Measurements from ENCODE around the gene PIK3R1. TPM values are rescaled to one million over a fixed set of nuclear protein-coding genes. Genes with fewer than 3 reads are reported as not detected.

PIK3R1 gene
- total RNA-seq, 1 donor from 2014 or later, result 22.2 TPM

DNA sequence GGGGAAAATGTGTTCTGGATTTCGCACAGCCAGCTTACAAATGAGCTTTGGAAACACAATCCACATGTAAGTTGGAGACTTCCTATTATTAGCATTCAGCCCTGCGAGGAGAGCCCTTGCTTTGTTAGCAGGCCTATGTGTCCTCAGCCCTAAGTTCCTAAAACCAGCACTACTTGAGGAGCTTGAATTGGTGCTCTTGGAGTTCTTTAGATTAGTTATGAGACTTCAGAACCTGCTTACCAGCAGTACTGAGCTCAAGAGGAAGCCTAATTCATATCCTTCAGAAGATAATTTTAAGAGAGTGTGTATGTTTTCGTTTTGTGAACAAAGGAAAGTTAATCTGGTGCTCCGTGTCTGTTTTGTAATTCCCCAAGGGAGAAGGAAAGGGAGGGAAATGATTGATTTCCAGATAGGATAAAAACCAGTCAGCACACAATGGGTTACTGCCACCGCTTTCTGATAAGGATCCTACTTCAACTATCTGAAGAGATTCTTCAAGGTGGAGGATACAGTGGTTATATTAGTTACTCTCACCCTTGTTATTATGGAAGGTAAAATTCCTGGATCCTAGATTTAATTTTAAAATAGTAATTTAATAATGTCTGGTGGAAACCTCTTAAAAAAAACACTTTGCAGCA lies 35.2 kb downstream of the PIK3R1 start:
- no peak for DNase-seq (ENCODE audit: extremely low read depth, low read depth, low spot score)

DNA sequence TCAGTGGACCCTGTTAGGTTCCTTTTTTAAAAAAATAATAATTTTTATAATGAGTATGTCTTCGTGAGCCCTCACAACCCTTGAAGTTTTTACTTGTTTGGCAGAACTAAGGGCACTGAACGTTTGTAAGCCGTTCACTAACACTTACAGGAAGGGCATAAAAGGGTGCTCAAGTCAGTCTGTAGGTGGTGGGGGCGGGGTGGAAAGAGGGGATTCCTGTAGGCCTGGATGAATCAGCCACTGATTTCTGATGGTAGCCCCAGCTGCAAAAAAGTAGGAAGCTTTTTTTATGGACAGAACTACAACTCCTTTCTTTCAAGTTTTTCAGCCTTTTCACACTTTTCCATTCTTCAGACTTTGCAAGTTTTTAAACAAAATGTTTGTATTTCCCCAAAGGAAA lies 35.8 kb downstream of the PIK3R1 start:
- DNase-seq (ENCODE audit: extremely low read depth, low read depth, low spot score), result no peak

DNA sequence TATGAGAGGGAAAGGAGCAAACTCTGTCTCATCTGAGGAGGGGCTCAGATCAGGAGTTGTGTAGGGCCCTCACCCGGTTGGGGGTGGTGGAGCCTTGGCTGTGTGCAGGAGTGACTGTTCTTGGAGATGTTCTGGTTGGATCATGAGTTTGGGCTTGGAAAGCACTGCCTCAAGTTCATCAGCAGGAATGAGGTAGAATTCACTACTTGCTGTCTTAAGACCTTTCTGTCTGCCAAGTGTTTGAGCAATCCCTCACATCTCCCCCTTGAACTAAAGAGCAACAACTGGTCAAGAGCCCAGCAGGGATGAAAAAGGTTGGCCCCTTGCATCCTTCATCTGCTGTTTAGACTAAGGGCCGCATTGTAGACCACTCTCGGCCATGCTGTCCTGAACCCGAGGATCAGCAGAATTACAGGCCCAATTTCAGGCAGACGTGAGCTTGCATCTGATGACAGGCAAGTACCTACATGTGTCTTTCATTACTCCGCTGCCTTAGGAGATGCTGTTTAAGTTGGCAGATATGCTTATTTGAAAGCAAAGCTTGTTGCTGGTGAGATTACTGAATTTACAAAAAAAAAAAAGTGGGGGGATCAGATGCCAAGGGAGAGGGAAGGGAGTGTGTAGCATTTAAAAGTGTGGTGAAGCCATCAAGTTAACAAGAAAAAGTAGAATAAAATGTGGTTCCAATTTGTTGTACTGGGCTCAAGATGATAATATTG lies 36.4 kb downstream of the PIK3R1 start:
- DNase-seq (ENCODE audit: extremely low read depth, low read depth, low spot score), result no peak

DNA sequence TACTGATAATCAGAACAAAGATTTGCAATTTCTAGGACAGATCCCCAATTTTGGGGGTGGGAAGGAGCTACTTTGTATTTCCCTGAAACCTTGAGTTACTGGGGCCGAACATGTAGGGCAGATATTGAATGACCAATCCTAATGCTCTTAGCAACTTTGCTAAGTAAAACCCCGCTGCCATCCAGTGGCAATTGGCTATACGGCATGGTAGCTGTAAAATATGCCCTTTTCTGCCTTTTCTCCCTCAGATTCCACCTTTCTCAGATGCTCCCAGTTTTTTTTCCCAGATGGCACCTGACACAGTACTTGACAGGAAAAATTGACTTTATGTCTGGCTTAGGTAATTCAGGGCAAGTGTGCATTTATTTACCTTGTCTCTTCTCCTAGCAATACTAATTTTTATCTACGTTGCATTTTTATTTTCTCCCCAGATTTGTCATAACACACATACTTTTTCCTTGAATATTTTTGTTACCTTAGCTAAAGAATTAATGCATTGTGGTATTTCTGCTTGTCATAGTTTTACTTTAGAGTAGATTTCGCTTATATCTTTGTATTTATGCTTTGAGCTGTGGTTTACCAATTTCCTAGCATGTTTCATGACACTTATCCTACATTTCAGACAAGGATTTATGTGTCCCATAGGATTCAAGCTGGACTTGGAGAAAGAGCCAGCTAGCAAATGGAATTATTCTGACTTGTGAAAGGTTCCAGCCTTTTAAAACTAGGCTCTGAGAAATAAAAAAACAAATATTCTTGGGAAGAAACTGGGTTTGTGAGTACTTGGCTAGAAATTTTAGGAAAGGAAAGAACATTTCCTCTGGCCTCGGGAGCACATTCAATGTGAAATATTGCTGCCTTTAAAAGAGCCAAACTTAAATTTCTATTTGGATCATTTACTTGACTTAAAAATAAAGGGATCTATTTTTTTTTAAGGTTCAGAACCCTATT lies 37.4 kb downstream of the PIK3R1 start:
- DNase-seq (ENCODE audit: extremely low read depth, low read depth, low spot score), result no peak

DNA sequence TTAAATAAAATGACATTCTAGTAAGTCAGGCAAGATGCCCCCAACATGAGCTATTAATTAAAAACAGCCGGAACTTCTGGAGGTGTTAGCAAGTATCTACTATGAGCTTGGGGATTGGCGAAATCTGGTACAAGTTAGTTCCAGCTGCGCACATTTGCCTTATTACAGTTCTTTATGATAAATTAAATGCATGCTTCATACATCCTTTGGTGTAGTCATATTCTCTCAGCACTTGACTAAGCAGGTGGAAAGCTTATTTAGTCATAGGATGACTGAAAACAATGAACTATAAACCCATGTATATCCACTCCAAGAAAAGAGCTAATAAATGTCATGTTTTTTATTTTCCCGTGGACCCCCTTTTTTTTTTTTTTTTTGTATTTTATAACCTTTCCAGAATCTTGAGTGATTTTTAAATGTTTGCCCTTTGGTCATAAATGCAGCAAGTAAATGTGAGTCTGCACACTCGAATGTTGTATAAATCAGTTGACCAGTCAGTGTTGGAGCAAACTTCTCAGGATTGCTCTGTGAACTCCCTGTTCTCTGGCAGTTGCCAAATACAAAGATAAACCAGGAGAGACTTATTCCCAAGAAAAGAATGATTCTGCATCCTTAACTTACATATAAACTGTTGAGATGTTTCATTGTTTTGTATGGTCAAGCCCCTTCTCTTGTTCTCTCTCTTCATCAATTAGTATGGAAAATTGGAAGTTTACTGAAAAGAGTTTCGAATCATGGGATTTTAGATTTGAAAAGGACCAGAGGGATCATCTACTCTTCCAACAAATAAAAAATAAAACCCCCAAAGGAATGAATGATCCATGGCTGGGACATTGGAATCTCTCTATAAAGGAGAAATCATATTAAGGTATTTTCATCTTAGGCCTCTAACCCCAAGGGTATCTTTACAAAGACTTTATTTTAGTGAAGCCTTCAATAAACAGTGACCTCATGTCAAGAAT lies 38.3 kb downstream of the PIK3R1 start:
- DNase-seq (ENCODE audit: extremely low read depth, low read depth, low spot score), result no peak

DNA sequence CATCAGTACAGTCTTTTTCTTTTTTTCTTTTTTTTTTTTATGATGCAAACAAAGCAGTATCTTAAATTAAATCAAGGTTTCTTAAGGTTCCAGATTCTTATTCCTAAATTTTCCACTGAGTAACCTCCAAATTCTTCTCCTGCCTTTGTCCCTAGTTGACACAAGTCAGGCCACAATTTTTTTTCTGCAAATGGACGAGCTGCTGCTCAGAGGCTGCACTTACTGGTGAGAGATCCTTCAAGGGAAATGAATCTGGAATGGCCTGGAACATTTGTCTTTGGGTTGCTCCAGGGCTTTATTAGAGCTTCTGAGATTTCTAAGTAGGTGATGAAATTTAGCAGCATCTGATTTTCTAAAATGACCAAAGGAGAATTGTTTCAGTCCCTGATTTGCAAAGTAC lies 39.3 kb downstream of the PIK3R1 start:
- DNase-seq (ENCODE audit: extremely low read depth, low read depth, low spot score), result no peak

DNA sequence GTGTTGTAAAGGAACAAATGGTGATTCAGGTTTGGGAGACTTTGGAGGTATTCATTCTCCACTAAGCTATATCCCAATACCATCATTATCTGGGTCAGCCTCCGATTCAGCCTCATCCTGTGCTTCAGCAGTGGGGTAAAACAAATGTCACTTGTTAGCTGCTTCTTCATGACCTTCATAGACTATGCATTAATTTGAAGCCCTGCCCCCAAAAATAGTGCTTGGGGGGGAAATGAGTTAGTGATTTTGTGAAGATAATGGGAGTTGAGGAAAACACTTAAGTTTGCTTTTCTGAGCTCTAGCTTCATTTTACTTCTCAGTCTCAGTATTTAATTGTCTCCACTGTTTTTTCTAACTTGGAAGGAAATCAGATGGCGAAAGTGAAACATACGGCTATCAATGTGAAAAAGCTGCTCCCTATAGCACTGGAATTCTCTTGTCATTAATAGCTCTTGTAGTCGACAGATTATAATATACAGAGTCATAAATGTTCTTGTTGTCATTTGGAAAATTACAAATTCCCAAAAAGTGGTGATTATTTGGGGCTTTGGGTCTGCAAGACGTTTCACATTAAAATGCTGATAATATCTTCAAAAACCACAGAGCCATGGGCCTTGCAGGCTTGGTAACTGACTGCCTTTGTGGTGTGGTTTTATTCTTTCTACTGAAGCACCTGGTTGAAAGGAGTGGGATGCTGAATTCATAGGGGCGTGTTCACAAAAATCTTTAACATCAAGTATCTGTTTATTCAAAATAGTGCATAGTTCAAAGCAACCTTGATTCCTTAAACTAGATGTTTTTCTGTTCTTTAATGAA lies 40.0 kb downstream of the PIK3R1 start:
- no peak for DNase-seq (ENCODE audit: extremely low read depth, low read depth, low spot score)

DNA sequence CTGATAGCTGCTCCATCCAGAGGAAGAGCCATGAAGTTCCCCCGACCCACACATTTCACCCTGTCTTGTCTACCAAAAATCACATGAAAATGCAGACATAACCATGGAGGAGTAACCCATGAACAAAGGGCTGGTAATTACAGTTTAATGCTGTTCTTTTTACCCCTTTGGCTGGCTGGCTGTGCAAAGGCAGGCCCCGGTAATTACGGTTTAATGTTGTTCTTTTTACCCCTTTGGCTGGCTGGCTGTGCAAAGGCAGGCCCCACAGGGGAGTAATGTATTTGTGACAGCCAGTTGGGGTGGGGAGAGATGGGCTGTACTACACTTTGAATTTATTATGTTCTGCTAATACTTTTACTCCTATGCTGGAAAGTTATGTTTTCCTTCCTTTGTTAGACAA lies 41.7 kb downstream of the PIK3R1 start:
- DNase-seq (ENCODE audit: extremely low read depth, low read depth, low spot score), result no peak

DNA sequence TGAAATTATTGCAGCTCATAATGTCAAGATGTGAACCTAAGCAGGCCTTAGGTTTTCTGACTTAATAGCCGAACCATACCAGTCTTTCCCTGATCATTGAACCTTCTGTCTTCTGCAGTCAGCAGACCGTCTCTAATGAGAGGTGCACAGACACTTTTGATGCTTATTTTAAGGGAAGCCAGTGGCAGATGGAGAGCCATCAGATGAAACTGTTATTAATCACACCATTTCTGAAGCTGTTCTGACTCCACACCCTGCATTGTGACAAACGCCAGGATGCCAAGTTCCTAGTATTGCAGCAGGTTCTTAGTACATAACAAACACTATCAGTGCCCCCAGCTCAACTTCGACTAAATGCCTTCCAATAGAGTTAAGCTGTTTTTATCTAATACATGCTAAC lies 43.0 kb downstream of the PIK3R1 start:
- no peak for DNase-seq (ENCODE audit: extremely low read depth, low read depth, low spot score)

DNA sequence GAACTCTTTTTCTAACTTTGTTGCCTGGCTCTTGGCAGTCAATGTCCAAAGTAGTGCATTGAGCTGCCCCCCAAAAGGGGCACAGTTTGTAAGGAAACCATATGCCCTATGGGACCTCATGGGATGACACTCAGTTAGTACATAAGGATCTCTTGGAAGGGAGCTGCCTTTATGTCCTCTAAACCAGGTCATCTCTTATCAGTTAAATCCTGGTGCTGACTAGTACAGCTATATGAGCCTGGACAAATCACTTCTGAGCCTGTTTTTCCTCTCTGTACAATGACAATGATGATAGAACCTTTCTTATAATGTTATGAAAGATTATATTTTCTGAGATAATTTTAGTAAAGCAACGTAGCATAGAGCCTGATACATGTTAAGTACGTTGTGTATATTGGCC lies 44.1 kb downstream of the PIK3R1 start:
- no peak for DNase-seq (ENCODE audit: extremely low read depth, low read depth, low spot score)

DNA sequence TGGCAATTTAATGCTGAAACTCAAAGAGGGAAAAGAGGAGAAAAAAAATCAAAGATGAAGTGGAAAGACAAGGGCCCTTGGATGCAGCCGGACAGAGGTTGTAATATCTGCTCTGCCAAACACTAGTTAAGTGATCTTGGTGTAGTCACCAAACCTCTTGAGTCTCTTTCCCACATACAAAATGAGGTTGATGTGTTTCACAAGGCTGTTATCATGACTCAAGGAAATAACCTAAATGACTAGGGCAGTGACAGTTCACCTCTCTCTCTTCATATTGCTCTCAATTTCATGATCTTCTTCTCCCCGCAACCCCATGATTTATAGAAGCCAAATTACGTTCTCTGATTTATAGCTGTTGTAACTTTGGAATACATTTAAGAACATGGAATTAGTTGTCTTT lies 44.9 kb downstream of the PIK3R1 start:
- DNase-seq (ENCODE audit: extremely low read depth, low read depth, low spot score), result no peak

DNA sequence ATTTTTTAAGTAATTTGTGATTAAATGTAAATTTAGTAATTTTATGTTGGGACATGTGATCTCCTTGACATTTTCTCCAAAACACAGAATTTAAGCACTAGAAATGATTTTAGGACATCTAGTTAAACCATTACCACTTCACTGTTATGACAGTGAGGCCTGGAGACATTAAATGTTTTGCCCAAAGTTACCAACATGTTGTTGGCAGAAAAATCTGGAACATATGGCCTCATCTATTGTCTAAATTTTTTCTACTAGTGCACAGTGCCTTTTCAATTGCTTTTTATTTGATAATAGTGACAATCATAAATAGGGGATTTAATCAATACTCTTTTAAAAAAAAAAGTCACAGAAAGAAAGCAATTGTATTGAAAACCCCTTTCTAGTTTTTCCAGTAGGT lies 45.6 kb downstream of the PIK3R1 start:
- DNase-seq (ENCODE audit: extremely low read depth, low read depth, low spot score), result no peak

DNA sequence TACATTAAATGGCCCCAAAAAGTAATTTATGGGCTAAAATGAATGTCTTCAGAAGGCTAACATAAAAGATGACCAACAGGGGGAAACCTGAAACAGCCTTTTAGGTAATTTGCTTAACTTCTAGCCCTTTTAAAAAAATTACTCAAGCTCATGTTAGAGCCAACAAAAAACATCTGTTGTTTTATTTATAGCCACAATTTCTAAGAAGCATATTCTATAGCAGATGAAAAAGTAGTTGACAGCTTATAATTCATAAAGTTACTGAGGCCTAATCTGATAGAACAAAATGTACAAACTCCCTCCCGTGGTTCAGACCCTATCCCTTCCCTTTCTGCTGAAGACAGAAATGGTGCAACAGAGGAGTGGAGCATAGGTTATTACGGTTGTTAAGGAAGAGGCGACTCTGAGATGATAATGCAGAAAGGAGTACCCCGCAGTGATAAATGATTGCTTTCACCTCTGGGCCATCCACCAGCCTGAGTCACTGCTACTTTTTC lies 46.1 kb downstream of the PIK3R1 start:
- no peak for DNase-seq (ENCODE audit: extremely low read depth, low read depth, low spot score)

DNA sequence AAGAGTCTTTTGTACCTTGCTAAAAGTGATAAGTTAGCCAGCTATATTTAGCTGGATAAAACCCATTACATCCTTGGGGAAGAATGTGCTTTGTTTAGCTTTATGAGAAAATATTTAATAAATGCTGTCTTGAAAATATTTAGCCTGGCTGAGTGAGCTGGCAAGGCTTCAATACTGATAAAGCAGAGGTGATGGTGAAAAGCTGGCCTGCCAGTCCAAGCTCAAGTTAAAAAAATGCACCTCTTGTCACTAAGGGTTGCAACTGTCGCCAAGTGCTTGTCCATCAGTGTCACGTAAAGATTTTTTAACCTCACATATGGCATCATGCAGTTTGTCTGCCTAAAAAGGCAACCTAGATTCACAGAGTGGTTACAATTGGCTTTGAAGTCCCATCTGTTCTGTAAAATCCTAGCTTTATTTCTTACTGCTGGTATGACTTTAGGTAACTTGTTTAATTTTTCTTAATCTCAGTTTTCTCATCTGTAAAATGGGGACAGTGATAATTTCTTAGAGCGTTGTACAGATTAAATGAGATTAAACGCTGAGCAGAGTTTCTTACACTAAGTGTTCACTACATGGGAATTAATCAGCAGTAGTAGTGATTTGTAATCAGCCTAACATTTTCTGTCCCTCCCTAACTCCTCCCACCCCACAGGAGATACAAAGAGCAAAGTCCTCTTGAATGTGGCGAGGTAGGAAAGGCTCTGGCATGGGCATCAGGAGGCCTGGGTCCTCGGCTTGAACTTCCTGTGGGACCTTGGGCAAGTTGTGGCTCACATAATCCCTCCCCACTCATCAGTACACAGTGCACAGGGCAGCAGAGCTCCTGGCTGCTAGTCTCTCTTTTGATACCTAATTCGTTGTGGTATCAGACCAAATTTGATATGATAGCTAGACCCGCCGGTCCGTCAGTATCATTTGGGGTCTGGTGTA lies 48.7 kb downstream of the PIK3R1 start:
- DNase-seq (ENCODE audit: extremely low read depth, low read depth, low spot score), result no peak

DNA sequence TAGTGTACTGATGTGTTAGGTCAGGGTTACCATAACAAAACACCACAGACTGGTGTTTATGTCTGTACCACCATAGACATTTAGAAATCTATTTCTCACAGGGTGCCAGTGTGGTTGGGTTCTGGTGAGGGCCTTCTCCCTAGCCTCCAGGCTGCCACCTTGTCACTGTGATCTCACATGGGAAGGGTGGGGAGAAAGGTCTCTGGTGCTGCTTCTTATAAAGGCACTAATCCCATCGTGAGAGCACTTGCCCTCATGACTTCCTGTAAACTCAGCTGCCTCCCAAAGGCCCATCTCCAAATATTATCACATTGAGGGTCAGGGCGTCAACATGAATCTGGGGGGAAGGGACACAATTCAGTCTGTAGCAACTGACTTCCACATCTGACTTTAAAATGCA lies 49.8 kb downstream of the PIK3R1 start:
- DNase-seq (ENCODE audit: extremely low read depth, low read depth, low spot score), result no peak

DNA sequence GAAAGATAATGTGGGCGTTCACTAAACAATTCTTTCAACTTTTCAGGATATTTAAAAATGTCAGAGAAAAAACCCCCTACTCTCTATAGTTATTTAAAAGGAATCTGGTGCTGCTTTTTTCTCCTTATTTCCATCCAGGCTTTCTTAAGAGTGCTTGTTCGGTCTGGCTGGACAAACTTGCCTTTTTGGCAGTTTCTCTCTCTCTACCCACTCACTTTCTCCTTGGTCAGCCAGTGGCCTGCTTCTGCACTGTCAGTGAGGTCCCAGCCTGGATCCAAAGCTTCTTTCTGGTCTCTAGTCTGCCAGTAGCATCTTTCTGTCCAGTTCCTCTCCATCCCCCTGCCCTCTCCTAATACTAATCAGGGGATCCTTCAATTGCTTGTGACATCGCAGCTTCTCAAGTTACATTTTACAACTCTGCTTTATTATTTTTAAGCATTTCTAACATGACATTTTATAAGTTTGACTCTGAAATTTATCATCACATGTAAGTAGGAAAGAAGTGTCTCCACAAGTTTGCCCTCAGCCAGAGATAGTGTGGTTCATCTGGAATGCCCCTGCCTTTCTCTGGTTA lies 50.4 kb downstream of the PIK3R1 start:
- no peak for DNase-seq (ENCODE audit: extremely low read depth, low read depth, low spot score)

DNA sequence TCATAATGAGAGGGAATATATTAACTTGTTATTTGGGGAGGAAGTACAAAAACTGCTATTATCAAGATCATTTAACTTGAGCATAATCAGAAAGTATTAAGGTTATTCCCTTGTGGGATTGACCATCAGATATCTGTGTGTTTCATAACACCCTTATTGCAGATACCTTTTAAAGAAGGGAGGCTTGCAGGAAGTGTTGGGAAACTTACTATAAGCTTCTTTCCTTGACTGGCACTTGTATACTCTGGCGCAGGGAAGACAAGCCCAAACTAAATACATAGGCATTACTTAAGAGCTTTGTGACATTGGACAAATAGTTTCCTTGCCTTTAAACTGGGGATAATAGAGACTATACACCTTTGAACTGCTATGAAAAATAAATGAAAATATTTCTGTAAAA lies 50.9 kb downstream of the PIK3R1 start:
- DNase-seq (ENCODE audit: extremely low read depth, low read depth, low spot score), result no peak

DNA sequence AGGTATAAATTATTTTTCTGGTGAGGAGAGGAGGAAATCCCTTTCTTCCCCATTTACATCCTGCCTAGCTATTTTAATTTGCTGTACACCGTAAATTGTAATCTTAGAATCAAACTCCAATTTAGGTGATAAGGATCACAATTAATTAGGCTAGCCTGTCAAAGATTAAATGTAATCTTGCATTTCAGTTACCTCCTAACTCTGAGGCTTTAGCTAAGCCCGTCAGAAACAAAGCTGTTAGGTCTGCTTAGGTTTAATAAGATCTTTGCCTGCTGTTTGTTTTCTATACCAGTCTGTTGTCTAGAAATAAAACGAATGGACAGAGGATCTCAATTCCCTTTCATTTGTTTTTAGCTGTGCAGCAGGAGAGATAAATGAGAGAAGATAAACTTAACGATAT lies 51.5 kb downstream of the PIK3R1 start:
- DNase-seq (ENCODE audit: extremely low read depth, low read depth, low spot score), result no peak
